HG02798 (cell line): Measurements from ENCODE around the gene TMEM253.

Experiments used
- ATAC-seq: cut with Tn5 transposase; IDR thresholded peaks from one replicate; pipeline ENCODE4 v1.9.1; 2021; ENCODE audit warnings: mild to moderate bottlenecking; ENCODE audit not compliant: unreplicated experiment, poor library complexity

The TMEM253 gene

GRCh38 chr14:21070610-21071224 is 30.1 kb upstream of the TMEM253 start:
- peak; percentile 7 for ATAC-seq

GRCh38 chr14:21071225-21072030 is 29.4 kb upstream of the TMEM253 start:
- peak; percentile 69 for ATAC-seq

- ATAC-seq: no peak
These were observed 28.8 kb upstream of the TMEM253 start for GRCh38 chr14:21072031-21072473.

GRCh38 chr14:21072781-21073339 is 28.0 kb upstream of the TMEM253 start:
- ATAC-seq: no peak

GRCh38 chr14:21073921-21074320 is 26.9 kb upstream of the TMEM253 start:
- ATAC-seq: no peak

- no peak for ATAC-seq
These were observed 26.2 kb upstream of the TMEM253 start for GRCh38 chr14:21074398-21075272.

- ATAC-seq: no peak
These were observed 25.0 kb upstream of the TMEM253 start for GRCh38 chr14:21075719-21076437.

- ATAC-seq: no peak
These were observed 23.2 kb upstream of the TMEM253 start for GRCh38 chr14:21077672-21078071.

- ATAC-seq: no peak
These were observed 22.6 kb upstream of the TMEM253 start for GRCh38 chr14:21078287-21078686.

- no peak for ATAC-seq
These were observed 22.1 kb upstream of the TMEM253 start for GRCh38 chr14:21078726-21079125.

- no peak for ATAC-seq
These were observed 19.2 kb upstream of the TMEM253 start for GRCh38 chr14:21081521-21082142.

GRCh38 chr14:21083565-21084325 is 17.1 kb upstream of the TMEM253 start:
- no peak for ATAC-seq

GRCh38 chr14:21084396-21084795 is 16.5 kb upstream of the TMEM253 start:
- no peak for ATAC-seq

- no peak for ATAC-seq
These were observed 15.6 kb upstream of the TMEM253 start for GRCh38 chr14:21084998-21085853.

- ATAC-seq: no peak
These were observed 14.0 kb upstream of the TMEM253 start for GRCh38 chr14:21086908-21087293.

GRCh38 chr14:21087294-21088091 is 13.4 kb upstream of the TMEM253 start:
- ATAC-seq: peak; percentile 41

GRCh38 chr14:21088687-21089086 is 12.2 kb upstream of the TMEM253 start:
- ATAC-seq: no peak
